ENCODE measurements around the gene CFAP46. TPM values are rescaled to one million over a fixed set of nuclear protein-coding genes. Genes with fewer than 3 reads are reported as not detected.

CFAP46 gene
- total and polyA plus RNA-seq, 4 donors: 0.33 to 0.59 (median 0.42) TPM

GRCh38 chr10:132861116-132861691 is 81.2 kb downstream of the CFAP46 start:
- H3K9ac ChIP-seq (ENCODE audit: low read depth in 1 of 2, low read length in 2 of 2): no peak overlapping the region
- H3K27me3 ChIP-seq (ENCODE audit: control insufficient read depth in 4 of 4, insufficient read depth in 4 of 4, low read length in 3 of 4): peaks cover 0 to 2% (median under 1%) of the 10 kb centered on the region in 4 donors
- H3K4me3 ChIP-seq (ENCODE audit: low read depth in 1 of 3, low read length in 3 of 3): no peak overlapping the region
- no peak overlapping the region for H3K27ac ChIP-seq (ENCODE audit: low read depth in 1 of 2, low read length in 2 of 2)
- no peaks in the 10 kb centered on the region for H3K9me3 ChIP-seq (ENCODE audit: control insufficient read depth in 4 of 4, low read length in 3 of 4)
- peaks cover 0 to 3% (median 0%) of the 10 kb centered on the region in 4 donors for H3K4me1 ChIP-seq (ENCODE audit: control insufficient read depth in 4 of 4, insufficient read depth in 4 of 4, low read length in 3 of 4)
- no peak for DNase-seq (ENCODE audit: low spot score)
- H3K36me3 ChIP-seq (ENCODE audit: control insufficient read depth in 4 of 4, insufficient read depth in 3 of 4, low read depth in 1 of 4, low read length in 3 of 4): no peaks in the 10 kb centered on the region
- WGBS: 81% methylated on average over 22 of the region's 22 CpGs
- TF ChIP-seq EGR1 (IDR thresholded peaks at IDR 0.05; ENCODE audit: low read depth in 2 of 2): no peak
- TF ChIP-seq, protein P1, sequence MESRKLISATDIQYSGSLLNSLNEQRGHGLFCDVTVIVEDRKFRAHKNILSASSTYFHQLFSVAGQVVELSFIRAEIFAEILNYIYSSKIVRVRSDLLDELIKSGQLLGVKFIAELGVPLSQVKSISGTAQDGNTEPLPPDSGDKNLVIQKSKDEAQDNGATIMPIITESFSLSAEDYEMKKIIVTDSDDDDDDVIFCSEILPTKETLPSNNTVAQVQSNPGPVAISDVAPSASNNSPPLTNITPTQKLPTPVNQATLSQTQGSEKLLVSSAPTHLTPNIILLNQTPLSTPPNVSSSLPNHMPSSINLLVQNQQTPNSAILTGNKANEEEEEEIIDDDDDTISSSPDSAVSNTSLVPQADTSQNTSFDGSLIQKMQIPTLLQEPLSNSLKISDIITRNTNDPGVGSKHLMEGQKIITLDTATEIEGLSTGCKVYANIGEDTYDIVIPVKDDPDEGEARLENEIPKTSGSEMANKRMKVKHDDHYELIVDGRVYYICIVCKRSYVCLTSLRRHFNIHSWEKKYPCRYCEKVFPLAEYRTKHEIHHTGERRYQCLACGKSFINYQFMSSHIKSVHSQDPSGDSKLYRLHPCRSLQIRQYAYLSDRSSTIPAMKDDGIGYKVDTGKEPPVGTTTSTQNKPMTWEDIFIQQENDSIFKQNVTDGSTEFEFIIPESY (IDR thresholded peaks at IDR 0.05): no peak
- TF ChIP-seq RXRA (IDR thresholded peaks at IDR 0.05): no peak
- no peak for TF ChIP-seq FOXA2 (IDR thresholded peaks at IDR 0.05)
- no peak for TF ChIP-seq SP1 (IDR thresholded peaks at IDR 0.05)
- no peak for TF ChIP-seq RAD21 (IDR thresholded peaks at IDR 0.05)
- no peak for TF ChIP-seq FOXA1 (IDR thresholded peaks at IDR 0.05)
- TF ChIP-seq, protein P2, sequence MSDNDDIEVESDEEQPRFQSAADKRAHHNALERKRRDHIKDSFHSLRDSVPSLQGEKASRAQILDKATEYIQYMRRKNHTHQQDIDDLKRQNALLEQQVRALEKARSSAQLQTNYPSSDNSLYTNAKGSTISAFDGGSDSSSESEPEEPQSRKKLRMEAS (IDR thresholded peaks at IDR 0.05): no peak
- TF ChIP-seq, protein P3, sequence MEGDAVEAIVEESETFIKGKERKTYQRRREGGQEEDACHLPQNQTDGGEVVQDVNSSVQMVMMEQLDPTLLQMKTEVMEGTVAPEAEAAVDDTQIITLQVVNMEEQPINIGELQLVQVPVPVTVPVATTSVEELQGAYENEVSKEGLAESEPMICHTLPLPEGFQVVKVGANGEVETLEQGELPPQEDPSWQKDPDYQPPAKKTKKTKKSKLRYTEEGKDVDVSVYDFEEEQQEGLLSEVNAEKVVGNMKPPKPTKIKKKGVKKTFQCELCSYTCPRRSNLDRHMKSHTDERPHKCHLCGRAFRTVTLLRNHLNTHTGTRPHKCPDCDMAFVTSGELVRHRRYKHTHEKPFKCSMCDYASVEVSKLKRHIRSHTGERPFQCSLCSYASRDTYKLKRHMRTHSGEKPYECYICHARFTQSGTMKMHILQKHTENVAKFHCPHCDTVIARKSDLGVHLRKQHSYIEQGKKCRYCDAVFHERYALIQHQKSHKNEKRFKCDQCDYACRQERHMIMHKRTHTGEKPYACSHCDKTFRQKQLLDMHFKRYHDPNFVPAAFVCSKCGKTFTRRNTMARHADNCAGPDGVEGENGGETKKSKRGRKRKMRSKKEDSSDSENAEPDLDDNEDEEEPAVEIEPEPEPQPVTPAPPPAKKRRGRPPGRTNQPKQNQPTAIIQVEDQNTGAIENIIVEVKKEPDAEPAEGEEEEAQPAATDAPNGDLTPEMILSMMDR (IDR thresholded peaks at IDR 0.05; ENCODE audit: low read depth, low read length, missing input control): no peak
- no peak for TF ChIP-seq YY1 (IDR thresholded peaks at IDR 0.05)
- TF ChIP-seq JUND (IDR thresholded peaks at IDR 0.05): no peak
- TF ChIP-seq, protein P4, sequence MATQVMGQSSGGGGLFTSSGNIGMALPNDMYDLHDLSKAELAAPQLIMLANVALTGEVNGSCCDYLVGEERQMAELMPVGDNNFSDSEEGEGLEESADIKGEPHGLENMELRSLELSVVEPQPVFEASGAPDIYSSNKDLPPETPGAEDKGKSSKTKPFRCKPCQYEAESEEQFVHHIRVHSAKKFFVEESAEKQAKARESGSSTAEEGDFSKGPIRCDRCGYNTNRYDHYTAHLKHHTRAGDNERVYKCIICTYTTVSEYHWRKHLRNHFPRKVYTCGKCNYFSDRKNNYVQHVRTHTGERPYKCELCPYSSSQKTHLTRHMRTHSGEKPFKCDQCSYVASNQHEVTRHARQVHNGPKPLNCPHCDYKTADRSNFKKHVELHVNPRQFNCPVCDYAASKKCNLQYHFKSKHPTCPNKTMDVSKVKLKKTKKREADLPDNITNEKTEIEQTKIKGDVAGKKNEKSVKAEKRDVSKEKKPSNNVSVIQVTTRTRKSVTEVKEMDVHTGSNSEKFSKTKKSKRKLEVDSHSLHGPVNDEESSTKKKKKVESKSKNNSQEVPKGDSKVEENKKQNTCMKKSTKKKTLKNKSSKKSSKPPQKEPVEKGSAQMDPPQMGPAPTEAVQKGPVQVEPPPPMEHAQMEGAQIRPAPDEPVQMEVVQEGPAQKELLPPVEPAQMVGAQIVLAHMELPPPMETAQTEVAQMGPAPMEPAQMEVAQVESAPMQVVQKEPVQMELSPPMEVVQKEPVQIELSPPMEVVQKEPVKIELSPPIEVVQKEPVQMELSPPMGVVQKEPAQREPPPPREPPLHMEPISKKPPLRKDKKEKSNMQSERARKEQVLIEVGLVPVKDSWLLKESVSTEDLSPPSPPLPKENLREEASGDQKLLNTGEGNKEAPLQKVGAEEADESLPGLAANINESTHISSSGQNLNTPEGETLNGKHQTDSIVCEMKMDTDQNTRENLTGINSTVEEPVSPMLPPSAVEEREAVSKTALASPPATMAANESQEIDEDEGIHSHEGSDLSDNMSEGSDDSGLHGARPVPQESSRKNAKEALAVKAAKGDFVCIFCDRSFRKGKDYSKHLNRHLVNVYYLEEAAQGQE (IDR thresholded peaks at IDR 0.05): no peak
- TF ChIP-seq ATF3 (IDR thresholded peaks at IDR 0.05): no peak
- TF ChIP-seq GABPA (IDR thresholded peaks at IDR 0.05 in 1 of 2, conservative IDR thresholded peaks at IDR 0.05 in 1 of 2): no peak
- TF ChIP-seq HNF4A (conservative IDR thresholded peaks at IDR 0.05): no peak
- TF ChIP-seq NR2F2 (IDR thresholded peaks at IDR 0.05): no peak
- no peak for TF ChIP-seq TAF1 (conservative IDR thresholded peaks at IDR 0.05)
- TF ChIP-seq HNF4G (IDR thresholded peaks at IDR 0.05): no peak

All from liver (tissue), 9 donors.